HCT116 (cell line): ENCODE measurements around the gene RAMP3. TPM values are rescaled to one million over a fixed set of nuclear protein-coding genes. Genes with fewer than 3 reads are reported as not detected.

Experiments used
- ATAC-seq: fragments of 200-7000 bp; cut with Tn5 transposase; 2 replicates; pipeline ENCODE4 v1.9.1; 2020; ENCODE audit warnings: mild to moderate bottlenecking, moderate library complexity
- BruUV-seq: library from RNA; stranded (reverse); fragments of 400-500 nt; replicated peaks from 2 replicates; lab custom pipeline; 2021; lab: Mats Ljungman, UMichigan
- CTCF ChIA-PET: fragments of 300-600 bp; sonication (Branson Sonifier 250); formaldehyde crosslinking; loops from one replicate; lab custom pipeline; 2021; ENCODE audit warnings: antibody characterized with exemption; lab: Charles Lee
- POLR2A ChIA-PET: fragments of 300-600, 350-600 bp; sonication (Branson Sonifier 250); formaldehyde crosslinking; loops from one replicate; lab custom pipeline; 2021; ENCODE audit warnings: antibody characterized with exemption; lab: Charles Lee
- RAD21 ChIA-PET, 2 experiments: fragments of 300-600 bp; sonication (Branson Sonifier 250); formaldehyde crosslinking; loops; one replicate each; lab custom pipeline; 2023; ENCODE audit warnings: low total read pairs in 2 of 2; ENCODE audit not compliant: uncharacterized antibody in 2 of 2, unreplicated experiment in 2 of 2, low non-redundant PET in 1 of 2; lab: Charles Lee
- DNase-seq: peaks from one replicate; pipeline ENCODE4 v3.0.0-alpha.2; 2010; ENCODE audit warnings: low read depth, low spot score
- H2AFZ ChIP-seq: fragments of 200-600 bp; shearing (Covaris generic), sonication (generic); 2 replicates; pipeline ENCODE4 v1.6.1; 2017; ENCODE audit warnings: low read depth, mixed run types, mixed read lengths, antibody characterized with exemption, low read length; ENCODE audit not compliant: poor library complexity, severe bottlenecking
- H3K27ac ChIP-seq: 2 replicates; pipeline ENCODE4 v1.5.1; 2012; ENCODE audit warnings: low read depth, low read length
- H3K27me3 ChIP-seq: fragments of 200-600 bp; sonication (generic); 2 replicates; pipeline ENCODE4 v1.6.1; 2016; ENCODE audit warnings: mixed run types, low read length, mixed read lengths; ENCODE audit not compliant: insufficient read depth
- H3K36me3 ChIP-seq, 2 experiments: fragments of 200-500 bp in 1 of 2; fragments of 200-600 bp in 1 of 2; sonication (Bioruptor generic) in 1 of 2; sonication (generic) in 1 of 2; 2 replicates each; pipeline versions ENCODE4 v1.5.1 to v1.6.1; 2014 to 2016; ENCODE audit warnings: low read length in 2 of 2, inconsistent platforms in 1 of 2, mixed read lengths in 1 of 2, mixed run types in 1 of 2; ENCODE audit not compliant: insufficient read depth in 2 of 2, control insufficient read depth in 1 of 2
- H3K4me1 ChIP-seq, 2 experiments: fragments of 200-600 bp in 1 of 2; sonication (generic) in 1 of 2; 2 replicates each; pipeline versions ENCODE4 v1.5.1 to v1.6.1; 2012 to 2017; ENCODE audit warnings: low read length in 2 of 2, inconsistent platforms in 1 of 2, mild to moderate bottlenecking in 1 of 2, mixed read lengths in 1 of 2, mixed run types in 1 of 2, moderate library complexity in 1 of 2; ENCODE audit not compliant: insufficient read depth in 2 of 2, control insufficient read depth in 1 of 2
- H3K4me2 ChIP-seq: fragments of 200-600 bp; sonication (generic); 2 replicates; pipeline ENCODE4 v1.6.1; 2017; ENCODE audit warnings: mixed run types, low read length, mixed read lengths
- H3K4me3 ChIP-seq, 2 experiments: fragments of 200-600 bp in 1 of 2; sonication (generic) in 1 of 2; replicated peaks in 1 of 2; 2 replicates each; pipeline ENCODE4 v1.5.1; 2011 to 2016; ENCODE audit warnings: low read length in 2 of 2, control low read depth in 1 of 2, low read depth in 1 of 2, mild to moderate bottlenecking in 1 of 2, mixed read lengths in 1 of 2, mixed run types in 1 of 2
- H3K79me2 ChIP-seq: fragments of 200-600 bp; sonication (generic); 2 replicates; pipeline ENCODE4 v1.6.1; 2017; ENCODE audit warnings: mild to moderate bottlenecking, mixed run types, low read length, moderate library complexity, mixed read lengths; ENCODE audit not compliant: insufficient read depth
- H3K9ac ChIP-seq: fragments of 200-600 bp; sonication (generic); 2 replicates; pipeline ENCODE4 v1.6.1; 2016; ENCODE audit warnings: low read length, mixed read lengths
- H3K9me2 ChIP-seq: fragments of 200-600 bp; sonication (generic), shearing (Covaris generic); 2 replicates; pipeline ENCODE4 v1.6.1; 2017; ENCODE audit warnings: mixed run types, mild to moderate bottlenecking, moderate library complexity; ENCODE audit not compliant: insufficient read depth
- H3K9me3 ChIP-seq, 2 experiments: fragments of 200-500 bp in 1 of 2; fragments of 200-600 bp in 1 of 2; sonication (Bioruptor generic) in 1 of 2; sonication (generic) in 1 of 2; 2 replicates each; pipeline ENCODE4 v1.6.1; 2014 to 2017; ENCODE audit warnings: low read length in 2 of 2, mixed read lengths in 2 of 2, inconsistent platforms in 1 of 2, low read depth in 1 of 2, mild to moderate bottlenecking in 1 of 2, mixed run types in 1 of 2, moderate library complexity in 1 of 2; ENCODE audit not compliant: control insufficient read depth in 1 of 2, insufficient read depth in 1 of 2
- H4K20me1 ChIP-seq: fragments of 200-600 bp; sonication (generic), shearing (Covaris generic); 2 replicates; pipeline ENCODE4 v1.6.1; 2017; ENCODE audit warnings: mixed run types, mild to moderate bottlenecking, moderate library complexity; ENCODE audit not compliant: insufficient read depth
- CBX3 ChIP-seq: IDR thresholded peaks from 2 replicates; pipeline ENCODE4 v1.6.1; 2012; ENCODE audit warnings: low read depth
- CEBPB ChIP-seq: IDR thresholded peaks from 2 replicates; pipeline ENCODE4 v1.6.1; 2012; ENCODE audit warnings: low read depth
- EGR1 ChIP-seq: IDR thresholded peaks from 2 replicates; pipeline ENCODE4 v1.6.1; 2012; ENCODE audit warnings: low read depth
- ELF1 ChIP-seq: IDR thresholded peaks from 2 replicates; pipeline ENCODE4 v1.6.1; 2012; ENCODE audit warnings: low read depth, borderline replicate concordance
- EZH2phosphoT487 ChIP-seq: fragments of 200-600 bp; IDR thresholded peaks from 2 replicates; pipeline ENCODE4 v1.6.1; 2018; ENCODE audit warnings: antibody characterized with exemption, borderline replicate concordance
- JUND ChIP-seq: IDR thresholded peaks from 2 replicates; pipeline ENCODE4 v1.6.1; 2012
- POLR2A ChIP-seq: IDR thresholded peaks from 2 replicates; pipeline ENCODE4 v1.7.0; 2011; ENCODE audit warnings: borderline replicate concordance; ENCODE audit not compliant: insufficient read depth, insufficient read length; ENCODE audit errors: extremely low read depth
- POLR2AphosphoS5 ChIP-seq: IDR thresholded peaks from 2 replicates; pipeline ENCODE4 v1.6.1; 2011; ENCODE audit warnings: mild to moderate bottlenecking, low read depth, low read length, moderate library complexity
- RAD21 ChIP-seq: IDR thresholded peaks from 2 replicates; pipeline ENCODE4 v1.6.1; 2012; ENCODE audit warnings: low read depth, mild to moderate bottlenecking
- TCF7L2 ChIP-seq: IDR thresholded peaks from 2 replicates; pipeline ENCODE4 v1.7.0; 2011; ENCODE audit warnings: borderline replicate concordance, inconsistent platforms; ENCODE audit not compliant: insufficient read depth, insufficient read length; ENCODE audit errors: extremely low read depth
- ZFX ChIP-seq: fragments of 450-650 bp; IDR thresholded peaks from 2 replicates; pipeline ENCODE4 v1.6.1; 2017
- intact Hi-C: fragments of 100-400 bp; cut with micrococcal nuclease; formaldehyde crosslinking; loops from 2 replicates; pipeline ENCODE4 v1.10.0; 2022
- total RNA-seq: library from RNA; stranded (reverse); gene quantifications from one replicate; pipeline ENCODE4 v1.2.1, GENCODE V29; 2021; ENCODE audit not compliant: unreplicated experiment
- TF ChIP-seq, protein P1 (sequence below): IDR thresholded peaks from 2 replicates; pipeline ENCODE4 v1.6.1; 2011; ENCODE audit warnings: mild to moderate bottlenecking, low read length, moderate library complexity; ENCODE audit not compliant: insufficient replicate concordance; ENCODE audit errors: extremely low read depth
- TF ChIP-seq, protein P2 (sequence below): IDR thresholded peaks from 2 replicates; pipeline ENCODE4 v1.6.1; 2012; ENCODE audit warnings: low read depth

The RAMP3 gene
- total RNA-seq, 1 experiment from 2014 or later: not detected

DNA sequence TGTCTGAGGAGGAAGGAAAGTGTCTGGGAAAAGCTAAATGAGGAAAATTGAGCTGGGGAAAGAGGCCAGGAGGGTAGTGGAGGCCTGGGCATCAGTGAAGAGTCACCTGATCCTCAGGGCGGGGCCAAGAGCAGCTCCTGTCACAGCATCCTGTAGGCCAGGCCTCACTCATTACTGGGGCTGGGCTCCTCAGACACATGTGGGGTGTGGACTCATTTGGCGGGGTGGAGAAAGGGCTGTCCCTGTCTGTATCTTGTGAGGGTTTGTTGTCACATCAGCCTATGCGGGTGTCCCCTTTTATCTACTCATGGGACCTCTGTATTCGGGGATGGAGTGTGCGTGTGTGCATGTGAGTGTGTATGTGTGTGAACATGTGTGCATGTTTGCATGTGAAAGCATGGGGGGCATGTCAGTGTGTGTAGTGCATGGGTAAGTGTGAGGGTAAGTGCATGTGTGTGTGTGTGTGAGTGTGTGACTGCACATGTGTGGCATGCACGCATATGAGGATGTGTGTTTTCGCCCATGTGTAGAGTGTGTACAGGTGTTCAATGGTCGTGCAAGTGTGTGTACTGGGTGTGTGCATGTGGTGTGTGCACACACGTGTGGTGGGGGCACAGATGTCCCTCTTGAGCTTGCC lies 67.8 kb downstream of the RAMP3 start:
- ATAC-seq (no peak), DNase-seq (no peak)
- Histone ChIP-seq H3K27me3 (peaks cover 51% of the 10 kb centered on the region), H3K4me1 (no peaks in the 10 kb centered on the region), H3K9me2 (no peaks in the 10 kb centered on the region), H3K9me3 (no peaks in the 10 kb centered on the region), H3K36me3 (no peaks in the 10 kb centered on the region), H3K27ac (no peak overlapping the region), H2AFZ (no peak overlapping the region), H4K20me1 (no peaks in the 10 kb centered on the region), H3K4me3 (no peak overlapping the region), H3K79me2 (no peaks in the 10 kb centered on the region)
- CTCF ChIA-PET: no interaction called here
- no TSS peak for BruUV-seq
- RAD21 ChIA-PET: no interaction called here
- intact Hi-C loops: no loop called here
- TF ChIP-seq EGR1: no peak
- TF ChIP-seq, protein P1, sequence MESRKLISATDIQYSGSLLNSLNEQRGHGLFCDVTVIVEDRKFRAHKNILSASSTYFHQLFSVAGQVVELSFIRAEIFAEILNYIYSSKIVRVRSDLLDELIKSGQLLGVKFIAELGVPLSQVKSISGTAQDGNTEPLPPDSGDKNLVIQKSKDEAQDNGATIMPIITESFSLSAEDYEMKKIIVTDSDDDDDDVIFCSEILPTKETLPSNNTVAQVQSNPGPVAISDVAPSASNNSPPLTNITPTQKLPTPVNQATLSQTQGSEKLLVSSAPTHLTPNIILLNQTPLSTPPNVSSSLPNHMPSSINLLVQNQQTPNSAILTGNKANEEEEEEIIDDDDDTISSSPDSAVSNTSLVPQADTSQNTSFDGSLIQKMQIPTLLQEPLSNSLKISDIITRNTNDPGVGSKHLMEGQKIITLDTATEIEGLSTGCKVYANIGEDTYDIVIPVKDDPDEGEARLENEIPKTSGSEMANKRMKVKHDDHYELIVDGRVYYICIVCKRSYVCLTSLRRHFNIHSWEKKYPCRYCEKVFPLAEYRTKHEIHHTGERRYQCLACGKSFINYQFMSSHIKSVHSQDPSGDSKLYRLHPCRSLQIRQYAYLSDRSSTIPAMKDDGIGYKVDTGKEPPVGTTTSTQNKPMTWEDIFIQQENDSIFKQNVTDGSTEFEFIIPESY: no peak
- TF ChIP-seq, all 23 proteins: peak for 0
- Histone ChIP-seq H3K4me2 (no peak overlapping the region), H3K9ac (no peak overlapping the region)
- POLR2A ChIA-PET: no interaction called here

DNA sequence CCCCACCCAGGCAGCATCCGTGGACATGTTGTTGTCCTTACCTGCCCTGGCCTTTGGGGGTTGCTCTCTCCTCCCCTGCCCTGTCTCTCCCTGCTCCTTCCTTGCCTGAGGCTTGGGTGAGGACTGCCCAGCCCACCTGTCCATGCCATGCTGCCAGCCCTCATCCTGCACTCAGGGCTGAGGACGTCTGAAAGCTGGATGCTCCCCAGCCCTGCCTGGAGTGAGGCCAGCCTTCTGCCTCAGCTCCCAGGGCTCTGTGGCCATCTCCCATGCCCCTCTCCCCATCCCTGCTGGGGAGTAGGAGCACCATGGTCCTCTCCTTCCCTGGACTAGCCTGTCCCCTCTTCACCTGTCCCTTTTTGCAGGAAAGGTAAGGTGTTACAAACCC lies 68.4 kb downstream of the RAMP3 start:
- DNase-seq: no peak
- Histone ChIP-seq H3K27ac (no peak overlapping the region), H2AFZ (no peak overlapping the region), H3K36me3 (no peaks in the 10 kb centered on the region), H3K27me3 (peaks cover 56% of the 10 kb centered on the region), H3K9me3 (no peaks in the 10 kb centered on the region), H4K20me1 (no peaks in the 10 kb centered on the region), H3K4me1 (no peaks in the 10 kb centered on the region), H3K4me3 (no peak overlapping the region), H3K79me2 (no peaks in the 10 kb centered on the region), H3K9ac (no peak overlapping the region), H3K4me2 (no peak overlapping the region), H3K9me2 (no peaks in the 10 kb centered on the region)
- no TSS peak for BruUV-seq
- CTCF ChIA-PET: no interaction called here
- TF ChIP-seq ELF1 (no peak), TCF7L2 (no peak), CEBPB (no peak), ZFX (no peak), RAD21 (no peak), EZH2phosphoT487 (no peak), JUND (no peak), CBX3 (no peak), POLR2AphosphoS5 (no peak), POLR2A (no peak)
- TF ChIP-seq, protein P2, sequence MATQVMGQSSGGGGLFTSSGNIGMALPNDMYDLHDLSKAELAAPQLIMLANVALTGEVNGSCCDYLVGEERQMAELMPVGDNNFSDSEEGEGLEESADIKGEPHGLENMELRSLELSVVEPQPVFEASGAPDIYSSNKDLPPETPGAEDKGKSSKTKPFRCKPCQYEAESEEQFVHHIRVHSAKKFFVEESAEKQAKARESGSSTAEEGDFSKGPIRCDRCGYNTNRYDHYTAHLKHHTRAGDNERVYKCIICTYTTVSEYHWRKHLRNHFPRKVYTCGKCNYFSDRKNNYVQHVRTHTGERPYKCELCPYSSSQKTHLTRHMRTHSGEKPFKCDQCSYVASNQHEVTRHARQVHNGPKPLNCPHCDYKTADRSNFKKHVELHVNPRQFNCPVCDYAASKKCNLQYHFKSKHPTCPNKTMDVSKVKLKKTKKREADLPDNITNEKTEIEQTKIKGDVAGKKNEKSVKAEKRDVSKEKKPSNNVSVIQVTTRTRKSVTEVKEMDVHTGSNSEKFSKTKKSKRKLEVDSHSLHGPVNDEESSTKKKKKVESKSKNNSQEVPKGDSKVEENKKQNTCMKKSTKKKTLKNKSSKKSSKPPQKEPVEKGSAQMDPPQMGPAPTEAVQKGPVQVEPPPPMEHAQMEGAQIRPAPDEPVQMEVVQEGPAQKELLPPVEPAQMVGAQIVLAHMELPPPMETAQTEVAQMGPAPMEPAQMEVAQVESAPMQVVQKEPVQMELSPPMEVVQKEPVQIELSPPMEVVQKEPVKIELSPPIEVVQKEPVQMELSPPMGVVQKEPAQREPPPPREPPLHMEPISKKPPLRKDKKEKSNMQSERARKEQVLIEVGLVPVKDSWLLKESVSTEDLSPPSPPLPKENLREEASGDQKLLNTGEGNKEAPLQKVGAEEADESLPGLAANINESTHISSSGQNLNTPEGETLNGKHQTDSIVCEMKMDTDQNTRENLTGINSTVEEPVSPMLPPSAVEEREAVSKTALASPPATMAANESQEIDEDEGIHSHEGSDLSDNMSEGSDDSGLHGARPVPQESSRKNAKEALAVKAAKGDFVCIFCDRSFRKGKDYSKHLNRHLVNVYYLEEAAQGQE: no peak
- RAD21 ChIA-PET: no interaction called here
- intact Hi-C loops: no loop called here
- ATAC-seq: no peak
- POLR2A ChIA-PET: no interaction called here
